Astrocyte (in vitro differentiated cells and primary cell): ENCODE results near the gene DOCK3.

ENCODE experiments used
- CTCF ChIP-seq: IDR thresholded peaks from 2 replicates; pipeline ENCODE4 v1.5.1; 2011; ENCODE audit warnings: low read depth, mild to moderate bottlenecking, inconsistent platforms, low read length, moderate library complexity; ENCODE audit not compliant: insufficient read depth
- EZH2 ChIP-seq: IDR thresholded peaks from 2 replicates; pipeline ENCODE4 v1.6.1; 2012; ENCODE audit warnings: mild to moderate bottlenecking, low read length, inconsistent platforms; ENCODE audit not compliant: insufficient read depth

- TF ChIP-seq CTCF (no peak), EZH2 (peak; percentile 36)
Observed at GRCh38 chr3:50674349-50675178, at the start of gene DOCK3.
